Colonic mucosa (tissue), 4 donors: Measurements from ENCODE around the gene LGR5. TPM values are rescaled to one million over a fixed set of nuclear protein-coding genes. Genes with fewer than 3 reads are reported as not detected.

ENCODE experiments used
- DNase-seq: peaks from one replicate; pipeline ENCODE4 v3.0.0-alpha.2; 2020
- H3K27ac ChIP-seq: fragments of 200-600 bp; one replicate; pipeline ENCODE4 v1.8.0; 2021
- H3K27me3 ChIP-seq: fragments of 200-600 bp; one replicate; pipeline ENCODE4 v1.8.0; 2021
- H3K36me3 ChIP-seq: fragments of 200-600 bp; one replicate; pipeline ENCODE4 v1.8.0; 2021
- H3K4me1 ChIP-seq: fragments of 200-600 bp; one replicate; pipeline ENCODE4 v1.8.0; 2021; ENCODE audit warnings: mild to moderate bottlenecking
- H3K4me3 ChIP-seq: fragments of 200-600 bp; one replicate; pipeline ENCODE4 v1.8.0; 2021
- H3K9ac ChIP-seq, 2 donors: one replicate each; pipeline ENCODE4 v1.7.0; 2013; ENCODE audit warnings: control low read depth in 2 of 2, low read depth in 2 of 2, low read length in 2 of 2
- H3K9me3 ChIP-seq: fragments of 200-600 bp; one replicate; pipeline ENCODE4 v1.8.0; 2021
- intact Hi-C: fragments of 100-400 bp; cut with DNase I; formaldehyde crosslinking; loops from one replicate; pipeline ENCODE4 v1.14.1; 2022
- total RNA-seq, 2 donors: library from RNA; stranded (reverse); fragmentation: NEBNext Ultra II Directional in 1 of 2; extraction: Animal tissue kit (Norgen Biotek cat#: 25700) in 1 of 2; gene quantifications; one replicate each; pipeline ENCODE4 v1.2.1, GENCODE V29; 2021
- TF ChIP-seq, protein P1 (sequence below): fragments of 200-600 bp; IDR thresholded peaks from one replicate; pipeline ENCODE4 v1.8.0; 2022; ENCODE audit warnings: antibody characterized with exemption, mild to moderate bottlenecking
- donor health status: healthy.
- donor health status: DM: no; HTN: no; CAD: no.
- donor health status: DM: no; HTN: no; CAD: no.

The LGR5 gene
- total RNA-seq, 2 donors from 2014 or later = 4.5 to 5.0 TPM

DNA sequence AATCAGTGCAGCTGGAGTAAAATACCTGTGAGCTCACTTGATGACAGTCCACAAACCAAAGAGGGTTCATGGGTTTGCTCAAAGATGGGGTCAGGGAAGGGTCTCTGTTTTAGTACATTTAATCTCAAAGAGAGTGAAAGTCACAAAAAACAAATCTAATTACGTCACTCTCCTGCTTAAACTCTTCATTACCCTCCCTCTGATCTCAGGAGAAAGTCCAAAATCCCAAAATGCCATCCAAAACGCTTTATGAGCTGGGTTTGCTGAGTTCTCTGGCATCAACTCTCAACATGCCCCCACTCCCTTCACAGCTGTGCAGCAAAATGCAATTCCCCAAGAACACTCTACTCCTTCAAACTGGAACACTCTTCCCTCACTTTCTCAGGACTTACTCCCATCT is 40.4 kb upstream of the LGR5 start:
- Histone ChIP-seq H3K36me3 (no peaks in the 10 kb centered on the region), H3K27me3 (no peaks in the 10 kb centered on the region), H3K9me3 (no peaks in the 10 kb centered on the region), H3K27ac (no peak overlapping the region), H3K4me3 (no peak overlapping the region), H3K9ac (no peak overlapping the region), H3K4me1 (no peaks in the 10 kb centered on the region)
- intact Hi-C loops = no loop called here
- TF ChIP-seq, protein P1, sequence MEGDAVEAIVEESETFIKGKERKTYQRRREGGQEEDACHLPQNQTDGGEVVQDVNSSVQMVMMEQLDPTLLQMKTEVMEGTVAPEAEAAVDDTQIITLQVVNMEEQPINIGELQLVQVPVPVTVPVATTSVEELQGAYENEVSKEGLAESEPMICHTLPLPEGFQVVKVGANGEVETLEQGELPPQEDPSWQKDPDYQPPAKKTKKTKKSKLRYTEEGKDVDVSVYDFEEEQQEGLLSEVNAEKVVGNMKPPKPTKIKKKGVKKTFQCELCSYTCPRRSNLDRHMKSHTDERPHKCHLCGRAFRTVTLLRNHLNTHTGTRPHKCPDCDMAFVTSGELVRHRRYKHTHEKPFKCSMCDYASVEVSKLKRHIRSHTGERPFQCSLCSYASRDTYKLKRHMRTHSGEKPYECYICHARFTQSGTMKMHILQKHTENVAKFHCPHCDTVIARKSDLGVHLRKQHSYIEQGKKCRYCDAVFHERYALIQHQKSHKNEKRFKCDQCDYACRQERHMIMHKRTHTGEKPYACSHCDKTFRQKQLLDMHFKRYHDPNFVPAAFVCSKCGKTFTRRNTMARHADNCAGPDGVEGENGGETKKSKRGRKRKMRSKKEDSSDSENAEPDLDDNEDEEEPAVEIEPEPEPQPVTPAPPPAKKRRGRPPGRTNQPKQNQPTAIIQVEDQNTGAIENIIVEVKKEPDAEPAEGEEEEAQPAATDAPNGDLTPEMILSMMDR = no peak
- DNase-seq = no peak

DNA sequence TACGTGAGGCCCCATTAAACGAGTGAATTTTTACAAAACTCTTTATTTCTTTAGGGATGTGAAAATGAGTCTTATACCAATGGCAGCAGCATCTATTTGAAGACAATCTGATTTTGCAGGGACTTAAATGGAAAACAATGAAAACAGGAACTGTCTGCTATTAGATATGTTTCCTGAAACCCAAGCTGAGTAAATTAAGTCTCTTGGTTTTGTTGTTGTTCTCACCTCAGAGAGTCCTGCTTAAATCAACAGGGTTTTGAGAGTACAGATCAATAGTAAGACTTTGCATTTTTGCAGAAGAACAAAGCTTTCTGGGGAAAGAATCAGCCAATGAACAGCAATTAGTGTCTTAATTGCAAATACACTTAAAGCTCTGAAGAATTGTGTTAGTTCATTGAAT is 39.1 kb upstream of the LGR5 start:
- no peaks in the 10 kb centered on the region for H3K9me3 ChIP-seq
- H3K27ac ChIP-seq = no peak overlapping the region
- TF ChIP-seq, protein P1 = no peak
- no peaks in the 10 kb centered on the region for H3K27me3 ChIP-seq
- intact Hi-C loops = no loop called here
- H3K4me1 ChIP-seq = no peaks in the 10 kb centered on the region
- H3K9ac ChIP-seq = no peak overlapping the region
- DNase-seq = no peak
- H3K4me3 ChIP-seq = no peak overlapping the region
- no peaks in the 10 kb centered on the region for H3K36me3 ChIP-seq

DNA sequence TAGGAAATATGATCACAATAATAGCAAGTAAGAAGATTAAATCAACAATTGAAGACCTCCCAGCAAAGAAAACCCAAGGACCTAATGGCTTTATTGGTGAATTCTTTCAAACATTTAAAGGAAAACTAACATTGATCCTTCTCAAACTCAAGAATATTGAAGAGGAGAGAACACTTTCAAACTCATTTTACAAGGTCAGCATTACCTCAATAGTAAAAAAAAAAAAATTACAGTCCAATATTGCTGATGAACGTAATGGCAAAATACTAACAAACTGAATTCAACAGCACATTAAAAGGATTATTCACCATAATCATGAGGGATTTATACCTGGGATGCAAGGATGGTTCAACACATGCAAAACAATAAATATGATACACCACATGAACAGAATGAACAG is 33.7 kb upstream of the LGR5 start:
- Histone ChIP-seq H3K4me1 (no peaks in the 10 kb centered on the region), H3K27ac (no peak overlapping the region), H3K9me3 (no peaks in the 10 kb centered on the region), H3K9ac (no peak overlapping the region), H3K4me3 (no peak overlapping the region), H3K27me3 (no peaks in the 10 kb centered on the region), H3K36me3 (no peaks in the 10 kb centered on the region)
- no peak for DNase-seq
- TF ChIP-seq, protein P1 = no peak
- intact Hi-C loops = no loop called here

DNA sequence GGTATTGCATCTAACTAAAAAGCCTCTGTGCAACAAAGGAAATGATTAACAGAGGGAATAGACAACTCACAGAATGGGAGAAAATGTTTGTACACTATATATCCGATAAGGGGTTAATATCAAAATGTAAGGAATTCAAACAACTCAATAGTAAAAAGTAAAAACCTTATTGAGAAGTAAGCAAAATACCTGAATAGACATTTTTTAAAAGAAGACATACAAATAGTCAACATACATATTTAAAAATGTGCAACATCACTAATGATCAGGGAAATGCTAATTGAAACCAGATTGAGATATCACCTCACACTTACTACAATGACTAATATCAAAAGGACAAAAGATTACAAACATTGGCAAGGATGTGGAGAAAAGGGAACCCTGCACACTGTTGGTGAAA is 31.9 kb upstream of the LGR5 start:
- H3K27me3 ChIP-seq = no peaks in the 10 kb centered on the region
- H3K4me3 ChIP-seq = no peak overlapping the region
- intact Hi-C loops = no loop called here
- H3K9me3 ChIP-seq = no peaks in the 10 kb centered on the region
- no peak overlapping the region for H3K27ac ChIP-seq
- TF ChIP-seq, protein P1 = no peak
- no peak for DNase-seq
- H3K36me3 ChIP-seq = no peaks in the 10 kb centered on the region
- no peaks in the 10 kb centered on the region for H3K4me1 ChIP-seq
- no peak overlapping the region for H3K9ac ChIP-seq

DNA sequence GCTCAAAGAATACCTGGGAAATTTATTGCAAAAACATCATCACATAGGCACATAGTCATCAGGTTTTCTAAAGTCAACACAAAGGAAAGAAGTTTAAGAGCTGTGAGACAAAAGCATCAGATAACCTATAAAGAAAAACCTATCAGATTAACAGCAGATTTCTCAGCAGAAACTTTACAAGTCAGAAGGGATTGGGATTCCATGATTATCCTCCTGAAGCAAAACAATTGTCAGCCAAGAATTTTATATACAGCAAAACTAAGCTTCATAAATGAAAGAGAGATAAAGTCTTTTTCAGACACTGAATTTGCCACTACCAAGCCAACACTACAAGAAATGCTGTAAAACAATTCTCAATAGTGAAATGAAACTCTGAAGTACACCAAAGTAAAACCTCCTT is 28.8 kb upstream of the LGR5 start:
- H3K9me3 ChIP-seq = no peaks in the 10 kb centered on the region
- intact Hi-C loops = loop anchor here (10.0 kb wide), 2 partner anchors 144 to 224 kb away; no protein-coding TSS in a partner anchor
- no peak for DNase-seq
- no peaks in the 10 kb centered on the region for H3K4me1 ChIP-seq
- H3K36me3 ChIP-seq = no peaks in the 10 kb centered on the region
- H3K27ac ChIP-seq = no peak overlapping the region
- H3K9ac ChIP-seq = no peak overlapping the region
- H3K4me3 ChIP-seq = no peak overlapping the region
- H3K27me3 ChIP-seq = no peaks in the 10 kb centered on the region
- TF ChIP-seq, protein P1 = no peak

DNA sequence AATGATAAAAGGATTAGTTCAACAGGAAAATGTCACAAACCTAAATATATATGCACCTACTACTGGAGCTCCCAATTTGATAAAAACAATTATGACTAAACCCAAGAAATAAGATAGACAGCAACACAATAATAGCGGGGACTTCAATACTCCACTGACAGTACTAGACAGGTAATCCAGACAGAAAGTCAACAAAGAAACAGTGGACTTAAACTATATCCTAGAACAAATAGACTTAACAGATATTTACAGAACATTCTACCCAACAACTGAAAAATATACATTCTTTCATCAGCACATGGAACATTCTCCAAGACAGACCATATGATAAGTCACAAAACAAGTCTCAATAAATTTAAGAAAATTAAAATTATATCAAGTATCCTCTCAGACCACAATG is 28.0 kb upstream of the LGR5 start:
- no peaks in the 10 kb centered on the region for H3K4me1 ChIP-seq
- H3K9me3 ChIP-seq = no peaks in the 10 kb centered on the region
- no peak overlapping the region for H3K9ac ChIP-seq
- H3K27me3 ChIP-seq = no peaks in the 10 kb centered on the region
- no peak for DNase-seq
- H3K36me3 ChIP-seq = no peaks in the 10 kb centered on the region
- TF ChIP-seq, protein P1 = no peak
- no peak overlapping the region for H3K27ac ChIP-seq
- intact Hi-C loops = loop anchor here (10.0 kb wide), 2 partner anchors 143 to 223 kb away; no protein-coding TSS in a partner anchor
- no peak overlapping the region for H3K4me3 ChIP-seq
